Measurements from ENCODE around the gene USP15.

Gene USP15

GRCh38 chr12:62401631-62402030 lies 141.4 kb downstream of the USP15 start:
- Histone ChIP-seq H3K36me3 (ENCODE audit: control insufficient read depth, insufficient read depth, low read length) (no peaks in the 10 kb centered on the region), H3K4me3 (ENCODE audit: low read depth, low read length) (no peak overlapping the region), H3K9ac (ENCODE audit: low read depth, low read length) (no peak overlapping the region)

DNA sequence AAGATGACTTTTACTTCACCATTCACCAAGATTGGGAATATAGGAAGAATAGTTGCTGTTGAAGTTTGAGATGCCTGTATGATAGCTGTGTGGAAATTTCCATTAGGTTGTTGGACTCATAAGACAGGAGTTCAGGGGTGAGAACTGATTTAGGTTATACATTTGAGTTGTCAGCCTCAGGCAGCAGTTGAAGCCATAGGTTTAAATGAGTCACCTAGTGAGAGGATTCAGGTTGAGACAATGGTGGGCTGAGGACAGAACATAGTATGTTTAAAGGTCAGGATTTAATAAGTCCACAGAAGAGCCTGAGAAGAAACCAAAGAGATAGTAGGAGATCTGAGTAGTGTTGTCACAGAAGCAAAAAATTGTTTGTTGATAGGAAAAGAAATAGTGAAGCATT lies 142.8 kb downstream of the USP15 start:
- Histone ChIP-seq H3K9me3 (ENCODE audit: control insufficient read depth, insufficient read depth, low read length) (no peaks in the 10 kb centered on the region), H3K27me3 (ENCODE audit: control insufficient read depth, insufficient read depth, low read length) (no peaks in the 10 kb centered on the region), H3K4me1 (ENCODE audit: control insufficient read depth, insufficient read depth, low read length) (no peaks in the 10 kb centered on the region), H3K4me3 (ENCODE audit: low read depth, low read length) (no peak overlapping the region), H3K36me3 (ENCODE audit: control insufficient read depth, insufficient read depth, low read length) (no peaks in the 10 kb centered on the region), H3K9ac (ENCODE audit: low read depth, low read length) (no peak overlapping the region)

More at GRCh38 chr12:62401631-62402030, 141.4 kb downstream of the USP15 start:
- Histone ChIP-seq H3K9me3 (ENCODE audit: control insufficient read depth, insufficient read depth, low read length) (no peaks in the 10 kb centered on the region), H3K27me3 (ENCODE audit: control insufficient read depth, insufficient read depth, low read length) (no peaks in the 10 kb centered on the region), H3K4me1 (ENCODE audit: control insufficient read depth, insufficient read depth, low read length) (no peaks in the 10 kb centered on the region)

GRCh38 chr12:62407587-62407986 lies 147.4 kb downstream of the USP15 start:
- H3K36me3 ChIP-seq (ENCODE audit: control insufficient read depth, insufficient read depth, low read length), result no peaks in the 10 kb centered on the region
- H3K9me3 ChIP-seq (ENCODE audit: control insufficient read depth, insufficient read depth, low read length), result no peaks in the 10 kb centered on the region
- H3K27me3 ChIP-seq (ENCODE audit: control insufficient read depth, insufficient read depth, low read length), result no peaks in the 10 kb centered on the region
- no peak overlapping the region for H3K4me3 ChIP-seq (ENCODE audit: low read depth, low read length)
- no peaks in the 10 kb centered on the region for H3K4me1 ChIP-seq (ENCODE audit: control insufficient read depth, insufficient read depth, low read length)
- H3K9ac ChIP-seq (ENCODE audit: low read depth, low read length), result no peak overlapping the region

GRCh38 chr12:62409068-62409467 lies 148.9 kb downstream of the USP15 start:
- Histone ChIP-seq H3K9me3 (ENCODE audit: control insufficient read depth, insufficient read depth, low read length) (no peaks in the 10 kb centered on the region), H3K4me1 (ENCODE audit: control insufficient read depth, insufficient read depth, low read length) (no peaks in the 10 kb centered on the region), H3K9ac (ENCODE audit: low read depth, low read length) (no peak overlapping the region), H3K4me3 (ENCODE audit: low read depth, low read length) (no peak overlapping the region), H3K36me3 (ENCODE audit: control insufficient read depth, insufficient read depth, low read length) (no peaks in the 10 kb centered on the region), H3K27me3 (ENCODE audit: control insufficient read depth, insufficient read depth, low read length) (no peaks in the 10 kb centered on the region)

- Histone ChIP-seq H3K27me3 (ENCODE audit: control insufficient read depth, insufficient read depth, low read length) (no peaks in the 10 kb centered on the region), H3K4me1 (ENCODE audit: control insufficient read depth, insufficient read depth, low read length) (no peaks in the 10 kb centered on the region), H3K4me3 (ENCODE audit: low read depth, low read length) (no peak overlapping the region), H3K36me3 (ENCODE audit: control insufficient read depth, insufficient read depth, low read length) (no peaks in the 10 kb centered on the region), H3K9me3 (ENCODE audit: control insufficient read depth, insufficient read depth, low read length) (no peaks in the 10 kb centered on the region), H3K9ac (ENCODE audit: low read depth, low read length) (no peak overlapping the region)
Measured at GRCh38 chr12:62414180-62414579, 154.0 kb downstream of the USP15 start.

- peaks cover 5% of the 10 kb centered on the region for H3K27me3 ChIP-seq (ENCODE audit: control insufficient read depth, insufficient read depth, low read length)
- H3K9me3 ChIP-seq (ENCODE audit: control insufficient read depth, insufficient read depth, low read length), result no peaks in the 10 kb centered on the region
- no peak overlapping the region for H3K9ac ChIP-seq (ENCODE audit: low read depth, low read length)
- H3K4me3 ChIP-seq (ENCODE audit: low read depth, low read length), result no peak overlapping the region
- H3K36me3 ChIP-seq (ENCODE audit: control insufficient read depth, insufficient read depth, low read length), result no peaks in the 10 kb centered on the region
- H3K4me1 ChIP-seq (ENCODE audit: control insufficient read depth, insufficient read depth, low read length), result no peaks in the 10 kb centered on the region
Measured at GRCh38 chr12:62426089-62426488, 165.9 kb downstream of the USP15 start.

DNA sequence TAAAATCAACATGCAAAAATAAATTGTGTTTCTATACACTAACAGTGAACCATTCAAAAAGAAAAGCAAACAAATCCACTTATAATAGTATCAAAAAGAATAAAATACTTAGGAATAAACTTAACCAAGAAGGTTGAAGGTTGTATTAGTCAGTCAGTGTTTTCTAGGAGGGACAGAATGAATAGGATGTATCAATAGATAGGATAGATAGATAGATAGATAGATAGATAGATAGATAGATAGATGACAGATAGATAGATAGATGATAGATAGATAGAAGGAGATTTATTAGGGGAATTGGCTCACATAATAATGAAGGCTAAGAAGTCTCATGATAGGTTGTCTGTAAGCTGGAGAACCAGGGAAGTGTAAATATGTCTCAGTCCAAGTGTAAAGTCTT lies 169.3 kb downstream of the USP15 start:
- no peaks in the 10 kb centered on the region for H3K4me1 ChIP-seq (ENCODE audit: control insufficient read depth, insufficient read depth, low read length)
- H3K9ac ChIP-seq (ENCODE audit: low read depth, low read length), result no peak overlapping the region
- H3K36me3 ChIP-seq (ENCODE audit: control insufficient read depth, insufficient read depth, low read length), result no peaks in the 10 kb centered on the region
- no peaks in the 10 kb centered on the region for H3K9me3 ChIP-seq (ENCODE audit: control insufficient read depth, insufficient read depth, low read length)
- H3K4me3 ChIP-seq (ENCODE audit: low read depth, low read length), result no peak overlapping the region
- H3K27me3 ChIP-seq (ENCODE audit: control insufficient read depth, insufficient read depth, low read length), result peaks cover 29% of the 10 kb centered on the region

GRCh38 chr12:62434494-62435302 lies 174.5 kb downstream of the USP15 start:
- Histone ChIP-seq H3K9ac (ENCODE audit: low read depth, low read length) (no peak overlapping the region), H3K9me3 (ENCODE audit: control insufficient read depth, insufficient read depth, low read length) (no peaks in the 10 kb centered on the region), H3K27me3 (ENCODE audit: control insufficient read depth, insufficient read depth, low read length) (peaks cover 53% of the 10 kb centered on the region), H3K4me3 (ENCODE audit: low read depth, low read length) (peak overlapping the region; percentile 79), H3K36me3 (ENCODE audit: control insufficient read depth, insufficient read depth, low read length) (no peaks in the 10 kb centered on the region), H3K4me1 (ENCODE audit: control insufficient read depth, insufficient read depth, low read length) (no peaks in the 10 kb centered on the region)

DNA sequence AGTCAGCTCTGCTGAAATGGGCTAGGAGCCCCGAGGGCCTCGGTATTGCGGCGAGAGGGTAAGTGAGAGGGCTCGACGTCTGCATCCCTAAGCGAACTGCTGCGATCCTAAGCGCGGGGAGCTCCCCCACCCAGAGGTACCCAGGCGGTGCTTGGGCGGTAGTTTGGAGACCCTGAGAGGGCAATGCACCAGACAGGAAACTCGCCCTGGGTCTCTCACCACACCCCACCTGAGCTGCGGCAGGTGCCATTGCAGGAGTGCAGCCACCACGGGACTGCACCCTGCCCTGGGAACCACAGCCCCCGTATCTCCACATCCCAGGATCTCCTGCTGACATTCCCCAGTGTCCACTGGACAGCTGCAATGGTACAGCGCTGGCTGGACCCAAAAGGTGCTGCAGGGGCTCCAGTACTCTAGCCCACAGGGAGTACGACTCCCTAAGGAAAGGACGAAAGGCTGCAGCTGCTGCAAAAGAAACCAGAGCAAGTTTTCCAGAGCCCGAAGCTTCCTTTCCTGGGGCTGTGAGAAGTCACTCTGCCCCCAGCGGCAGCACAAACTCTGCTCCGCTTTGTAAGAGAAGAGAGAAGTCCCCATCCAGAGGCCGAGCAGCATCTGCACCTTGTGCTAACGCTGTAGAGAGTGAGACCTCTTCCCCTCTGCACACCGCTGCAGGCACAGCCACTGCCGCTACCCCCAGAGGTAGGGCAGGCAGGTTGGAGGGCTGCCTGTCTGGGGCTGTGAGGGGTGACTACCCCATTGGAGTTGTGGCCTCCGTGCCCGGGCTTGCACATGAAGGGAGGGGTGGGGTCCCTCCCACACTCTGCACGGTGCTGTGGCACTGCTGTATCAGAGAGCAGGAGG lies 175.3 kb downstream of the USP15 start:
- peaks cover 53% of the 10 kb centered on the region for H3K27me3 ChIP-seq (ENCODE audit: control insufficient read depth, insufficient read depth, low read length)
- H3K9me3 ChIP-seq (ENCODE audit: control insufficient read depth, insufficient read depth, low read length), result no peaks in the 10 kb centered on the region
- peak overlapping the region; percentile 42 for H3K9ac ChIP-seq (ENCODE audit: low read depth, low read length)
- peak overlapping the region; percentile 79 for H3K4me3 ChIP-seq (ENCODE audit: low read depth, low read length)
- no peaks in the 10 kb centered on the region for H3K4me1 ChIP-seq (ENCODE audit: control insufficient read depth, insufficient read depth, low read length)
- no peaks in the 10 kb centered on the region for H3K36me3 ChIP-seq (ENCODE audit: control insufficient read depth, insufficient read depth, low read length)

- Histone ChIP-seq H3K36me3 (ENCODE audit: control insufficient read depth, insufficient read depth, low read length) (no peaks in the 10 kb centered on the region), H3K9ac (ENCODE audit: low read depth, low read length) (peak overlapping the region; percentile 42), H3K4me3 (ENCODE audit: low read depth, low read length) (peak overlapping the region; percentile 79)
Measured at GRCh38 chr12:62436164-62436503, 175.9 kb downstream of the USP15 start.

GRCh38 chr12:62438098-62438692 lies 178.0 kb downstream of the USP15 start:
- Histone ChIP-seq H3K9me3 (ENCODE audit: control insufficient read depth, insufficient read depth, low read length) (no peaks in the 10 kb centered on the region), H3K36me3 (ENCODE audit: control insufficient read depth, insufficient read depth, low read length) (no peaks in the 10 kb centered on the region)

More at GRCh38 chr12:62436164-62436503, 175.9 kb downstream of the USP15 start:
- peaks cover 48% of the 10 kb centered on the region for H3K27me3 ChIP-seq (ENCODE audit: control insufficient read depth, insufficient read depth, low read length)
- no peaks in the 10 kb centered on the region for H3K4me1 ChIP-seq (ENCODE audit: control insufficient read depth, insufficient read depth, low read length)
- H3K9me3 ChIP-seq (ENCODE audit: control insufficient read depth, insufficient read depth, low read length), result no peaks in the 10 kb centered on the region

More at GRCh38 chr12:62438098-62438692, 178.0 kb downstream of the USP15 start:
- H3K27me3 ChIP-seq (ENCODE audit: control insufficient read depth, insufficient read depth, low read length), result peaks cover 35% of the 10 kb centered on the region
- H3K4me3 ChIP-seq (ENCODE audit: low read depth, low read length), result no peak overlapping the region
- H3K4me1 ChIP-seq (ENCODE audit: control insufficient read depth, insufficient read depth, low read length), result no peaks in the 10 kb centered on the region
- H3K9ac ChIP-seq (ENCODE audit: low read depth, low read length), result no peak overlapping the region
